IMR-90 (cell line): Measurements from ENCODE around the gene PRKCE. TPM values are rescaled to one million over a fixed set of nuclear protein-coding genes. Genes with fewer than 3 reads are reported as not detected.

Experiments used
- ATAC-seq: fragments of 200-7000 bp; cut with Tn5 transposase; 2 replicates; pipeline ENCODE4 v1.9.1; 2020; ENCODE audit warnings: low read depth, mild to moderate bottlenecking, moderate library complexity
- BruUV-seq: library from RNA; stranded (reverse); fragments of 400-500 nt; replicated peaks from 2 replicates; lab custom pipeline; 2021; lab: Mats Ljungman, UMichigan
- CTCF ChIA-PET: fragments of 300-600 bp; formaldehyde crosslinking; extraction: SDS; loops from one replicate; lab custom pipeline; 2021; ENCODE audit warnings: antibody characterized with exemption; lab: Yijun Ruan, JAX
- POLR2A ChIA-PET: fragments of 300-600 bp; sonication (Branson Sonifier 250); formaldehyde crosslinking; loops from one replicate; lab custom pipeline; 2022; ENCODE audit warnings: antibody characterized with exemption; ENCODE audit not compliant: unreplicated experiment; lab: Charles Lee
- DNase-seq: peaks from one replicate; pipeline ENCODE4 v3.0.0; 2013
- H2AFZ ChIP-seq: replicated peaks from 2 replicates; pipeline ENCODE3; 2013; ENCODE audit warnings: low read length, mild to moderate bottlenecking; ENCODE audit not compliant: poor library complexity
- H2AK5ac ChIP-seq: 2 replicates; pipeline ENCODE4 v1.6.1; 2013; ENCODE audit warnings: low read depth, low read length, inconsistent platforms
- H2AK9ac ChIP-seq: replicated peaks from 2 replicates; pipeline ENCODE3; 2013; ENCODE audit warnings: mild to moderate bottlenecking, low read depth, low read length, moderate library complexity; ENCODE audit not compliant: poor library complexity
- H2BK120ac ChIP-seq: 2 replicates; pipeline ENCODE4 v1.6.1; 2013; ENCODE audit warnings: low read depth, low read length, inconsistent platforms
- H2BK15ac ChIP-seq: 3 replicates; pipeline ENCODE4 v1.6.1; 2013; ENCODE audit warnings: low read depth, low read length, inconsistent platforms
- H2BK20ac ChIP-seq: 2 replicates; pipeline ENCODE4 v1.6.1; 2013; ENCODE audit warnings: low read depth, mild to moderate bottlenecking, inconsistent platforms, low read length, moderate library complexity
- H2BK5ac ChIP-seq: 2 replicates; pipeline ENCODE4 v1.6.1; 2013; ENCODE audit warnings: mild to moderate bottlenecking, low read depth, low read length, inconsistent platforms; ENCODE audit not compliant: poor library complexity, severe bottlenecking
- H3K14ac ChIP-seq: replicated peaks from 2 replicates; pipeline ENCODE4 v1.6.1; 2013; ENCODE audit warnings: low read depth, low read length, inconsistent platforms
- H3K18ac ChIP-seq: 2 replicates; pipeline ENCODE4 v1.6.1; 2013; ENCODE audit warnings: low read depth, low read length, control low read depth
- H3K23ac ChIP-seq: 2 replicates; pipeline ENCODE4 v1.6.1; 2013; ENCODE audit warnings: low read depth, low read length, inconsistent platforms
- H3K27ac ChIP-seq: 2 replicates; pipeline ENCODE4 v1.5.1; 2013; ENCODE audit warnings: mild to moderate bottlenecking, control low read depth, low read length; ENCODE audit not compliant: insufficient read depth
- H3K27me3 ChIP-seq: 2 replicates; pipeline ENCODE4 v1.6.1; 2013; ENCODE audit warnings: low read length; ENCODE audit not compliant: control insufficient read depth, insufficient read depth
- H3K36me3 ChIP-seq: 2 replicates; pipeline ENCODE4 v1.6.1; 2013; ENCODE audit warnings: low read length, mixed read lengths; ENCODE audit not compliant: control insufficient read depth, insufficient read depth
- H3K4ac ChIP-seq: 2 replicates; pipeline ENCODE4 v1.6.1; 2013; ENCODE audit warnings: low read depth, low read length, inconsistent platforms
- H3K4me1 ChIP-seq: 2 replicates; pipeline ENCODE4 v1.6.1; 2013; ENCODE audit warnings: low read length, mixed read lengths; ENCODE audit not compliant: control insufficient read depth, insufficient read depth
- H3K4me2 ChIP-seq: 2 replicates; pipeline ENCODE4 v1.6.1; 2013; ENCODE audit warnings: low read depth, mild to moderate bottlenecking, control low read depth, low read length, moderate library complexity
- H3K4me3 ChIP-seq: 2 replicates; pipeline ENCODE4 v1.5.1; 2013; ENCODE audit warnings: low read depth, mild to moderate bottlenecking, control low read depth, low read length, moderate library complexity; ENCODE audit not compliant: insufficient read depth
- H3K56ac ChIP-seq: 2 replicates; pipeline ENCODE4 v1.6.1; 2013; ENCODE audit warnings: low read length, inconsistent platforms; ENCODE audit not compliant: insufficient read depth; ENCODE audit errors: extremely low read depth
- H3K79me1 ChIP-seq, 2 experiments: 2 replicates each; pipeline ENCODE4 v1.6.1; 2013; ENCODE audit warnings: low read length in 2 of 2, inconsistent platforms in 1 of 2, low read depth in 1 of 2
- H3K9ac ChIP-seq: 2 replicates; pipeline ENCODE4 v1.6.1; 2013; ENCODE audit warnings: low read depth, low read length, control low read depth
- H3K9me1 ChIP-seq: 2 replicates; pipeline ENCODE4 v1.6.1; 2013; ENCODE audit warnings: low read length, inconsistent platforms; ENCODE audit not compliant: insufficient read depth
- H3K9me3 ChIP-seq: 2 replicates; pipeline ENCODE4 v1.6.1; 2013; ENCODE audit warnings: low read length; ENCODE audit not compliant: control insufficient read depth, insufficient read depth
- H4K20me1 ChIP-seq: 2 replicates; pipeline ENCODE4 v1.6.1; 2013; ENCODE audit warnings: low read length, inconsistent platforms; ENCODE audit not compliant: insufficient read depth
- H4K5ac ChIP-seq: 2 replicates; pipeline ENCODE4 v1.6.1; 2013; ENCODE audit warnings: mild to moderate bottlenecking, low read depth, low read length, control low read depth
- H4K8ac ChIP-seq, 2 experiments: 2 replicates each; pipeline ENCODE4 v1.6.1; 2013; ENCODE audit warnings: low read depth in 2 of 2, low read length in 2 of 2, control low read depth in 1 of 2, inconsistent platforms in 1 of 2
- H4K91ac ChIP-seq: 2 replicates; pipeline ENCODE4 v1.6.1; 2013; ENCODE audit warnings: low read depth, low read length, inconsistent platforms; ENCODE audit not compliant: insufficient read depth
- BHLHE40 ChIP-seq: fragments of 150-350 bp; IDR thresholded peaks from 2 replicates; pipeline ENCODE4 v1.6.1; 2016; ENCODE audit warnings: mild to moderate bottlenecking, low read depth, low read length
- CEBPB ChIP-seq: IDR thresholded peaks from 2 replicates; pipeline ENCODE4 v1.6.1; 2012; ENCODE audit warnings: low read depth, low read length, improper control_type of control experiment
- CHD1 ChIP-seq: IDR thresholded peaks from 2 replicates; pipeline ENCODE4 v1.6.1; 2012; ENCODE audit warnings: low read depth, low read length, improper control_type of control experiment
- FOS ChIP-seq: fragments of 150-350 bp; IDR thresholded peaks from 2 replicates; pipeline ENCODE4 v1.6.1; 2016; ENCODE audit warnings: low read depth, low read length
- MAFK ChIP-seq: IDR thresholded peaks from 2 replicates; pipeline ENCODE4 v1.6.1; 2012; ENCODE audit warnings: low read depth, low read length, improper control_type of control experiment
- MAZ ChIP-seq: IDR thresholded peaks from 2 replicates; pipeline ENCODE4 v1.6.1; 2012; ENCODE audit warnings: low read depth, mild to moderate bottlenecking, low read length, improper control_type of control experiment, moderate library complexity, borderline replicate concordance
- MXI1 ChIP-seq: IDR thresholded peaks from 2 replicates; pipeline ENCODE4 v1.6.1; 2012; ENCODE audit warnings: low read depth, mild to moderate bottlenecking, low read length, moderate library complexity, borderline replicate concordance
- NFE2L2 ChIP-seq: fragments of 150-350 bp; IDR thresholded peaks from 2 replicates; pipeline ENCODE4 v1.6.1; 2016; ENCODE audit warnings: low read depth, mild to moderate bottlenecking, low read length
- POLR2A ChIP-seq: IDR thresholded peaks from 2 replicates; pipeline ENCODE4 v1.6.1; 2012; ENCODE audit warnings: mild to moderate bottlenecking, low read depth, low read length
- RAD21 ChIP-seq: IDR thresholded peaks from 2 replicates; pipeline ENCODE4 v1.6.1; 2012; ENCODE audit warnings: low read length, improper control_type of control experiment
- RCOR1 ChIP-seq: IDR thresholded peaks from 2 replicates; pipeline ENCODE4 v1.6.1; 2012; ENCODE audit warnings: mild to moderate bottlenecking, low read length, improper control_type of control experiment; ENCODE audit not compliant: insufficient replicate concordance
- RFX5 ChIP-seq: IDR thresholded peaks from 2 replicates; pipeline ENCODE4 v1.8.0; 2012; ENCODE audit warnings: low read depth, mild to moderate bottlenecking, low read length, moderate library complexity
- SMC3 ChIP-seq: fragments of 150-350 bp; IDR thresholded peaks from 2 replicates; pipeline ENCODE4 v1.6.1; 2016; ENCODE audit warnings: low read depth, mild to moderate bottlenecking, antibody characterized with exemption, low read length, moderate library complexity
- WGBS, 2 experiments: methylation state at CpG; one replicate each; pipeline versions ENCODE4 v1.1.5 to v1.1.7; 2013; ENCODE audit warnings: missing lambda C conversion rate in 2 of 2; ENCODE audit not compliant: insufficient read length in 1 of 2; ENCODE audit errors: extremely low coverage in 2 of 2; 5-methylcytosine and 5-hydroxymethylcytosine counted together
- dilution Hi-C: fragments of 300-500 bp; cut with HindIII; formaldehyde crosslinking; loops from one replicate; pipeline ENCODE4 v1.14.3; 2018; ENCODE audit warnings: low sequenced_read_pairs; ENCODE audit not compliant: unreplicated experiment
- in situ Hi-C: fragments of 300-500 bp; cut with MboI; formaldehyde crosslinking; loops from 3 replicates; pipeline ENCODE4 v1.14.3; 2019; ENCODE audit warnings: low sequenced_read_pairs, inconsistent platforms, mixed read lengths
- intact Hi-C: fragments of 100-400 bp; cut with micrococcal nuclease; formaldehyde crosslinking; loops from 2 replicates; pipeline ENCODE4 v1.10.0; 2022
- polyA plus RNA-seq, 3 experiments: library from polyadenylated mRNA; depleted of rRNA; stranded (reverse); fragments of >200 nt; gene quantifications; 2 replicates each; pipeline ENCODE4 v1.2.3, GENCODE V29; 2012; ENCODE audit warnings: low replicate concordance in 1 of 3
- total RNA-seq: library from RNA; depleted of rRNA; stranded (reverse); fragments of >200 nt; gene quantifications from 2 replicates; pipeline ENCODE4 v1.2.3, GENCODE V29; 2012
- TF ChIP-seq, protein P1 (sequence below): fragments of 150-350 bp; IDR thresholded peaks from 2 replicates; pipeline ENCODE4 v1.6.1; 2016; ENCODE audit warnings: low read depth, mild to moderate bottlenecking, low read length, moderate library complexity, borderline replicate concordance
- TF ChIP-seq, protein P2 (sequence below): conservative IDR thresholded peaks from 2 replicates; pipeline ENCODE4 v1.5.1; 2012; ENCODE audit warnings: mild to moderate bottlenecking, low read depth, low read length, improper control_type of control experiment
- TF ChIP-seq, protein P3 (sequence below): fragments of 150-350 bp; IDR thresholded peaks from 2 replicates; pipeline ENCODE4 v1.6.1; 2017; ENCODE audit warnings: mild to moderate bottlenecking, antibody characterized with exemption, low read length, low read depth

Gene PRKCE
- total and polyA plus RNA-seq, 2 of the 4 experiments (the other 2 are of a cell fraction): 8.1 to 32.4 TPM

DNA sequence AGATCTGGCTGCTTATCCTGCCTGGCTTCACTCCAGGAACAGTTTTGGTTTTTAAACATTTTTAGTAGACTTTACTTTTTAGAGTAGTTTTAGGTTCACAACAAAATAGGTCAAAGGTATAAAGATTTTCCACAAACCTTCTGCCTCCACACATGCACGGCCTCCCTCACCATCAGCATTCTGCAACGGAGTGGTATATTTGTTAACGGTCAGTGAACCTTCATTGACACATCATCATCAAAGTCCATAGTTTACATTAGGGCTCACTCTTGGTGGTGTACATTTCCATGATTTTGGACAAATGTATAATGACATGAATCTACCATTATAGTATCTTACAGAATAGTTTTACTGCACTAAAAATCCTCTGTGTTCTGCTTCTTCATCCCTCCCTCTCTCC lies 342.6 kb downstream of the PRKCE start:
- Histone ChIP-seq H3K4ac (peak overlapping the region; percentile 83), H2BK120ac (peak overlapping the region; percentile 91), H3K4me2 (no peak overlapping the region), H3K27me3 (no peaks in the 10 kb centered on the region), H2AK9ac (no peak overlapping the region), H2BK5ac (peak overlapping the region; percentile 33), H2AK5ac (peak overlapping the region; percentile 95), H3K23ac (peak overlapping the region; percentile 50; the same call in 1 of the 2 replicates), H3K27ac (peak overlapping the region; percentile 8; the same call in 1 of the 2 replicates), H3K56ac (0 out of 2 replicates have a peak overlapping the region, but pooled peaks have one; percentile 13), H2BK20ac (peak overlapping the region; percentile 89), H4K20me1 (no peaks in the 10 kb centered on the region), H3K79me1 (no peaks in the 10 kb centered on the region), H3K4me1 (peaks cover 19% of the 10 kb centered on the region), H2AFZ (no peak overlapping the region), H3K18ac (peak overlapping the region; percentile 92), H3K36me3 (peaks cover 4% of the 10 kb centered on the region; the same call in 1 of the 2 replicates), H2BK15ac (0 out of 3 replicates have a peak overlapping the region, but pooled peaks have one; percentile 31), H3K14ac (peak overlapping the region; percentile 81), H3K9ac (no peak overlapping the region), H4K5ac (peak overlapping the region; percentile 64), H4K91ac (peak overlapping the region; percentile 93), H3K9me1 (peaks cover 11% of the 10 kb centered on the region; the same call in 1 of the 2 replicates), H4K8ac (peak overlapping the region in 1 of 2 experiments; percentile 84; a peak in 2 of 4 replicates), H3K4me3 (no peak overlapping the region), H3K9me3 (no peaks in the 10 kb centered on the region; the same call in 1 of the 2 replicates)
- ChIA-PET POLR2A (no interaction called here), CTCF (interaction anchor here (1.0 to 1.7 kb wide), 4 partner anchors 10 to 372 kb away, joined by 3 to 7 read pairs (median 5); no protein-coding TSS in a partner anchor)
- in situ Hi-C loops: no loop called here
- no peak for ATAC-seq
- TF ChIP-seq SMC3 (no peak), RCOR1 (no peak), RAD21 (no peak), RFX5 (no peak), BHLHE40 (no peak), MXI1 (no peak), NFE2L2 (no peak), CEBPB (no peak), MAFK (no peak), CHD1 (no peak), POLR2A (no peak), FOS (no peak), MAZ (no peak)
- TF ChIP-seq, protein P1, sequence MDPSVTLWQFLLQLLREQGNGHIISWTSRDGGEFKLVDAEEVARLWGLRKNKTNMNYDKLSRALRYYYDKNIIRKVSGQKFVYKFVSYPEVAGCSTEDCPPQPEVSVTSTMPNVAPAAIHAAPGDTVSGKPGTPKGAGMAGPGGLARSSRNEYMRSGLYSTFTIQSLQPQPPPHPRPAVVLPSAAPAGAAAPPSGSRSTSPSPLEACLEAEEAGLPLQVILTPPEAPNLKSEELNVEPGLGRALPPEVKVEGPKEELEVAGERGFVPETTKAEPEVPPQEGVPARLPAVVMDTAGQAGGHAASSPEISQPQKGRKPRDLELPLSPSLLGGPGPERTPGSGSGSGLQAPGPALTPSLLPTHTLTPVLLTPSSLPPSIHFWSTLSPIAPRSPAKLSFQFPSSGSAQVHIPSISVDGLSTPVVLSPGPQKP: no peak
- TF ChIP-seq, protein P2, sequence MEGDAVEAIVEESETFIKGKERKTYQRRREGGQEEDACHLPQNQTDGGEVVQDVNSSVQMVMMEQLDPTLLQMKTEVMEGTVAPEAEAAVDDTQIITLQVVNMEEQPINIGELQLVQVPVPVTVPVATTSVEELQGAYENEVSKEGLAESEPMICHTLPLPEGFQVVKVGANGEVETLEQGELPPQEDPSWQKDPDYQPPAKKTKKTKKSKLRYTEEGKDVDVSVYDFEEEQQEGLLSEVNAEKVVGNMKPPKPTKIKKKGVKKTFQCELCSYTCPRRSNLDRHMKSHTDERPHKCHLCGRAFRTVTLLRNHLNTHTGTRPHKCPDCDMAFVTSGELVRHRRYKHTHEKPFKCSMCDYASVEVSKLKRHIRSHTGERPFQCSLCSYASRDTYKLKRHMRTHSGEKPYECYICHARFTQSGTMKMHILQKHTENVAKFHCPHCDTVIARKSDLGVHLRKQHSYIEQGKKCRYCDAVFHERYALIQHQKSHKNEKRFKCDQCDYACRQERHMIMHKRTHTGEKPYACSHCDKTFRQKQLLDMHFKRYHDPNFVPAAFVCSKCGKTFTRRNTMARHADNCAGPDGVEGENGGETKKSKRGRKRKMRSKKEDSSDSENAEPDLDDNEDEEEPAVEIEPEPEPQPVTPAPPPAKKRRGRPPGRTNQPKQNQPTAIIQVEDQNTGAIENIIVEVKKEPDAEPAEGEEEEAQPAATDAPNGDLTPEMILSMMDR: no peak
- TF ChIP-seq, protein P3, sequence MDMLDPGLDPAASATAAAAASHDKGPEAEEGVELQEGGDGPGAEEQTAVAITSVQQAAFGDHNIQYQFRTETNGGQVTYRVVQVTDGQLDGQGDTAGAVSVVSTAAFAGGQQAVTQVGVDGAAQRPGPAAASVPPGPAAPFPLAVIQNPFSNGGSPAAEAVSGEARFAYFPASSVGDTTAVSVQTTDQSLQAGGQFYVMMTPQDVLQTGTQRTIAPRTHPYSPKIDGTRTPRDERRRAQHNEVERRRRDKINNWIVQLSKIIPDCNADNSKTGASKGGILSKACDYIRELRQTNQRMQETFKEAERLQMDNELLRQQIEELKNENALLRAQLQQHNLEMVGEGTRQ: no peak
- no CpG with 5 or more reads among the region's 3 CpGs for WGBS, 2 experiments
- DNase-seq: no peak
- intact Hi-C loops: loop anchor here (5.0 kb wide), 1 partner anchor 68 kb away; no protein-coding TSS in a partner anchor
- dilution Hi-C loops: no loop called here
- no TSS peak for BruUV-seq
